Fibroblast of skin of left biceps (primary cell): ENCODE measurements around the gene SLC35F3.
"Not testable (repeated sequence)": the region's sequence is repeated elsewhere in the genome, so short reads cannot be mapped to it uniquely, and the experiment has no call there.

ENCODE experiments used
- DNase-seq, 2 experiments: peaks; one replicate each; pipeline ENCODE4 v3.0.0-alpha.2; 2013; ENCODE audit warnings: low read depth in 2 of 2

Gene SLC35F3

GRCh38 chr1:234316486-234316885 is 412.0 kb downstream of the SLC35F3 start:
- DNase-seq, result no peak

GRCh38 chr1:234316937-234317336 is 412.5 kb downstream of the SLC35F3 start:
- no peak for DNase-seq

- DNase-seq, result no peak
These were observed 415.6 kb downstream of the SLC35F3 start for GRCh38 chr1:234320069-234320468.

DNA sequence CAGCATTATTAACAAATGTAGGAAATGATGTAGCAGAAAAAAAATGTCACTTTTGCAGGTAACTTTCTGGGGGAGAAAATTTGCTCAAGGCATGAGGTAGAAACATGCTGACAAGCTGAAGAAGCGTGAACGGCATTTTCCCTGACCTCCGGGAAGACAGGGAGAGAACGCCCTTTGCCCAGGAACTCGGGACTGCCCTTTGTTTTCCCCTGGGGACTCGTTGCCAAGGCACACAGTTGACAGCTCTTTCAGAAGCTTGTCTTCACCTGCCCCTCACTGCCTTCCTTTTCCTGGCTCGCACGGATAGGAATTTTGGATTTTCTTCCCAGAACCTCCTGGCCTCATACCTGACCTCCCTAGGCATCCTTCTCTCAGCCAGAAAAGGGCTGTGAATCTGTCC is 416.1 kb downstream of the SLC35F3 start:
- DNase-seq, result no peak

DNA sequence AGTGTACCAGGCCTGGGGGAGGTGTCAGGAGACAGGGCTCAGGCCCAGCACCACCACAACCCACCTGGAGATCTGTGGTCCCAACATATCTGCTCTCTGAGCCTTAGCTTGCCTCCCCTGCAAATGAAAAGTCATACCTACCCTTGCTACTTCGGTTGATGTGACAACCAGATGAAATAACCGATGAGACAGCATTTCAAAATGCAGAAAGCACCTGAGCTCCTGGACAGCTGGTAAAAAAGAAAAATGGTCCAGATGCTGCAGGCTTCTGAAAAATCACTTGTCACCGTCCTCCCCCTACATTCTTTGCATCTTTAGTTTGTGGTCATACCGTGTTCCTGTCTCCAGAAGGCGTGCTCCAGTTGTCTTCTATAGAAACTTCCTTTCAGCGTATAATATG is 416.8 kb downstream of the SLC35F3 start:
- no peak for DNase-seq

DNA sequence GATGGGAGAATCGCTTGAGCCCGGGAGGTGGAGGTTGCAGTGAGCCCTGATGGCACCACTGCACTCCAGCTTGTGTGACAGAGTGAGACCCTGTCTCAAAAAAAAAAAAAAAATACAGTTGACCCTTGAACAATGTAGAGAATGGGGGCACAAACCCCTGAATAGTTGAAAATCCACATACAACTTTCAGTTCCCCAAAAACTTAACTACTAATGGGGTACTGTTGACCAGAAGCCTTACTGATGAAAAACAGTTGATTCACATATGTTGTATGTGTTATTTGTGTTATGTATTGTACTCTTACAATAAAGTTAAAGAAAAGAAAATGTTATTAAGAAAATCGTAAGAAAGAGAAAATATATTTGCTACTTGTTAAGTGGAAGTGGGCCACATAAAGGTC is 417.6 kb downstream of the SLC35F3 start:
- no peak for DNase-seq

DNA sequence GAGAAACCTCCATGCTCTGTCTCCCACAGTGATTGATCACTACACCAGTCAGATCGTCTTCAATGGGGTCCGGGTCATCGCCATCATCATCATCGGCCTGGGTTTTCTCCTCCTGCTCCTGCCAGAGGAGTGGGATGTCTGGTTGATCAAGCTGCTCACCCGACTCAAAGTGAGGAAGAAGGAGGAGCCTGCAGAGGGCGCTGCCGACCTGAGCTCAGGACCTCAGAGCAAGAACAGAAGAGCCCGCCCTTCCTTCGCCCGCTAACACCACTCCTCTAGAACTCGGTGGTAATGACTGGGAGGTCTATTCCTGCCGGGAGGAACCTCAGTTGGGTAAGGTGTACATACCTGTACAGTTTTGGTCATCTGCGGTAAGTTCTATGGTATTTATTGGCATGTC is 418.5 kb downstream of the SLC35F3 start:
- no peak for DNase-seq

- no peak for DNase-seq
These were observed 420.3 kb downstream of the SLC35F3 start for GRCh38 chr1:234324821-234325220.

GRCh38 chr1:234325878-234326496 is 421.5 kb downstream of the SLC35F3 start:
- no peak for DNase-seq

GRCh38 chr1:234326497-234327366 is 422.3 kb downstream of the SLC35F3 start:
- peak in 1 of 2 experiments; percentile 20 for DNase-seq

DNA sequence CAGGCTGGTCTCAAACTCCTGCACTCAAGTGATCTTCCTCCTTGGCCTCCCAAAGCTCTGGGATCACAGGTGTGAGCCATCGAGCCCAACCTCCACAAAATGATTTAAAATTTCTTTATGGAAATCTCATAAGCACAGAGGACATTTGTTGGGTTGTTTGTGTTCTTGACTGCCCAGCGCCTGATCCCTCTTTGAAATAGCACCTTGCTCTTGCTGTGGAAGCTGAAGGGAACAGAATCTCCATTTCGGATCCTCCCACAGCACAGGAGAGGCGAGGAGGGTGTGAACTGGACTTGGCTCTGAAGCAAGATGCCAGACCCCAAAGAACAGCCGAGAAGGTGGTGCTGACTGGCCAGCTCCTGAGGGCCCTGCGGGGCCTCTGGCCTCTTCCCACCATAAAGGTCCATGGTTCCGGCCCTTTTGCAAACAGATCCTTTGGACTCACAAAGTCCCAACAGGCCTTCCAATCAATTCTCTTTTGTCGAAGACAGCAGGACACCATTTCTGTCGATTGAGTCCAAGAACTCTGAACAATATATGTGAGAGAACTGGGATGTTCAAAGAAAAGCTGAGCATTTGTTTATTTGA is 423.2 kb downstream of the SLC35F3 start:
- no peak for DNase-seq

GRCh38 chr1:234330843-234331215 is 426.4 kb downstream of the SLC35F3 start:
- DNase-seq, result no peak

DNA sequence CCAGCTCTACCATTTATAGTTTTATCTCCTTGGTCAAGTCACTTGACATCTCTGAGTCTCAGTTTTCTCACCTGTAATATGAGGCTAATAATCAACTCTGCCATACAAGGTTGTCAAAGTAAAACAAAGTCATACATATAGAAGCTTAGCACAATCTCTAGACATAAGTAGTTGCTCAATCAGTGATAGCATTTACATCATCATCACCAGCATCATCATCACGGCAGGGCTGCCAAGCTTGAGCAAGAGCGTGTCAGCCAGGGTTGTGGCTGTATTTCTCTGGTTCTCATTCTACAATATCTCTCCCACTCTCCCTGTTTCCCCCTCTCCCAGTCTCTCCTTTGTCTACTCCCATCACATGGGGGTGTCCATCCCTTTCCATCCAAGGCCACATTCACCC is 427.0 kb downstream of the SLC35F3 start:
- DNase-seq, result no peak

GRCh38 chr1:234336359-234336758 is 431.9 kb downstream of the SLC35F3 start:
- DNase-seq, result no peak

DNA sequence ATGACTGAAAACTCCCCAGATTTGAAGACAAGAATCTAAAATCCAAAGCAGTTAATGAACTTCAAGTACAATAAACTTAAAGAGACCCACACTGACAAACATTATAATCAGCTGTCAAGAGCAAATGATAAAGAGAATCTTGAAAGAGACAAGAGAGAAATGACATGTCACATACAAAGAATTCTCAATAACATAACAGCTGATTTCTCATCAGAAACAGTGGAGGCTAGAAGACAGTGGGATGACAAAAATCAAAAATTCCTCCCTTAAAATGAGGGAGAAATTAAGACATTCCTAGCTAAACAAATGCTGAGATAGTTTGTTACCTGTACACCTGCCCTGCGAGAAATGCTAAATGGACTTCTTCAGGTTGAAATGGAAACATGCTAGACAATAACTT is 432.8 kb downstream of the SLC35F3 start:
- no peak for DNase-seq

DNA sequence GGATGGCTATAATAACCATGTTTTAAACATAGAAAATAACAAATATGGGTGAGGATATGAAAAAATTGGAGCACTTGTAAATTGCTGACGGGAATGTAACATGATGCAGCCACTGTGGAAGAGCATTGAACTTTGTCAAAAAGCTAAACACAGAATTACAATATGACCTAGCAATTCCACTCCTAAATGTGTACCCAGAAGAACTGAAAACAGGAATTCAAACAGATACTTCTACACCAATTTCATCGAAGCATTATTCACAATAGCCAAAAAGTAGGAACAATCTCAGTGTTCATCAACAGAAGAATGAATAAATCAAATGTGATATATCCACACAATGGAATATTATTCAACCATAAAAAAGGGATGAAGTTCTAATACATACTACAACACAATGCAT is 436.1 kb downstream of the SLC35F3 start:
- no peak for DNase-seq

DNA sequence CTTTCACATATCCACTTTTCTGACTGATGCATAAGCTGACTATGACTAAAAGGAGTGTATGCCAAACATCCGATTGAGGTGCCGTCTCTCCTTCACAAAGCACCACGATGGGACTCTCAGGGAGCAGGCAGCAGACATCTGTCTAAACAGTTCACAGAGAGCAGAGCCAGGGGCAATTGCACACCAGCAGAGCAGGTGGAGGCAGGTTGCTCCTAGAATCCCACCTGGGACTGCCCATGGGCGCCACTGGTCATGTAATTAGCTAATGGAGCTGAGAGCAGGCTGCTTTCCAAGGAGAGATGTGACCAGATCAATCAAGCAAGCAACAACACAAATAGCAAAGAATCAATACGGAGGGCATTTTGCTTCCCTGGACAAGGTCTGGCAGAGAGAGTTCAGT is 438.3 kb downstream of the SLC35F3 start:
- no peak for DNase-seq

DNA sequence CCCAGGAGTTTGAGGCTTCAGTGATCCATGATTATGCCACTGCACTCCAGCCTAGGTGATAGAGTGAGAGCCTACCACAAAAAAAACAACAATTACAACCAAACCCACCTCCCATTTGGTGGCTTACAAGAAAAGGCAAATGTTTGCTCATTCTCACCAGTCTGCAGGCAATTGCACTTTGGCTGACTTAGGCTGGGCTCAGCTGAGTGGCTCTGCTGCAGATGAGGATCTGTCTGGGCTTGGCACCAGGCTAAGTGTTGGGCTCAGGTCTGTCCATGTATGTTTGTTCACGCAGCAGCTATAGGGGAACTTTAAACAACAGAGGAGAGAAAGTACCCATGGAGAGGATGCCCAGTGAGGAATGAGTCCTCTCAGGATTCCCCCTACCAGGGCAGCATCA is 440.8 kb downstream of the SLC35F3 start:
- DNase-seq, result no peak

GRCh38 chr1:234348964-234349363 is 444.5 kb downstream of the SLC35F3 start:
- DNase-seq, result no peak

DNA sequence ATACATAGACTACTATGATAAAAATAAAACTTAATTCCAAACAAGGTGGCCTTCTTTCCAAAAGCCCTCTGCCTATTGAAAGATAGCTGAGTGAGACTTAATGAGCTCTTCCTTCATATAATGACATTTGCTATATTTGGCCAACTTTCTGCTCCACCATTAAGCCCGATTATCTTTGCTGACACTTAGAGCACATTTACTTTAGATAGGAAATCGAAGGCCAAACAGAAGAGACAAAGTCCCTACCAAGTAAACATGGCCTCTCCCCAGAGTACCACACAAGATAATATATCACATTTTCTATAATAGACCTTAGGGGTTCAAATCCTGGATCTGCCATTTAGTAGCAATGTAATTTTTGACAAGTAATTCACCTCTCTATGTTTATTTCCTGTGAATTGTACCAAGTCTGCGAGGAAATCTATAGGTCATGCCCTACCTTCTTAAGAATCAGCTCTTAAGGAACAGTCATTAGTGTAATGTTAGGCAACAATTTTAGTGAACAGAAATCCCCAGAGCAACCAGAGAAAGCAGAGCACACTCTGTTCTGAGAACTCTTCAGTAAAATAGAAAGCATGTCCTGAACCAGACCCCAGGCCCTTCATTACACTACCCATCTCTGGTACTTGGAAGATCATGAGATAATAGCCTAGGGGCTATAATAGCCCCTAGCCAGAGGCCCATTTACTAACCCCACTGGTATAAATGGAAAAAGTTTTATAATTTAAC is 451.5 kb downstream of the SLC35F3 start:
- DNase-seq, result no peak

DNA sequence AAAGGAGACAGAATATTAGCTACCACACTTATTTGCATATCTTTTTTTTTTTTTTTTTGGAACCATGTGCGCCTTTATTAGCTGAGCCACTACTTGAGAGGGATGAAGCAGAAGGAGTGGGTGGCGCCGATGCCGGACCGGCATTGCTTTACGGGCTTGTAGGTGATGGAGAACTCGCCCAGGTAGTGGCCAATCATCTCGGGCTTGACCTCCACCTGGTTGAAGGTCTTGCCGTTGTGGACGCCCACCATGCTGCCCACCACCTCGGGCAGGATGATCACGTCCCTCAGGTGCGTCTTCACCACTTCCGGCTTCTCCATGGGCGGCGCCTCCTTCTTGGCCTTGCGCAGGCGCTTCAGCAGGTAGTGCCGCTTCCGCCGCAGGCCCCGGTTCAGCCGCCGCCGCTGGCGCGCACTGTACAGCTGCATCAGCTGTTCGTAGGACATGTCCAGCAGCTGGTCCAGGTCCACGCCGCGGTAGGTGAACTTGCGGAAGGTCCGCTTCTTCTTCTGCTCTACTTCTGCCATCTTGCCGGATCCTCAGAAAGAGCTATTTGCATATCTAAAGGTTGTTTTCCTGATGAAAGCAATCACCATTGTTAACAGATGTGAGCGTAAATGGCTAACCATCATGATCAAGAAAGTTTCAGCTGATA is 452.3 kb downstream of the SLC35F3 start:
- not testable (repeated sequence) for DNase-seq

GRCh38 chr1:234357831-234358230 is 453.4 kb downstream of the SLC35F3 start:
- no peak for DNase-seq
